Stimulated activated CD4-positive, alpha-beta T cell treated with anti-CD3 and anti-CD28 coated beads, Interleukin-1b, Interleukin-23, amount 100 ng/mL, for 4 hours (primary cell): ENCODE data around the gene PERM1.

Experiments
- DNase-seq, 2 donors: peaks; one replicate each; pipeline ENCODE4 v3.0.0-alpha.2; 2020; ENCODE audit warnings: low read depth in 2 of 2

Gene PERM1

DNA sequence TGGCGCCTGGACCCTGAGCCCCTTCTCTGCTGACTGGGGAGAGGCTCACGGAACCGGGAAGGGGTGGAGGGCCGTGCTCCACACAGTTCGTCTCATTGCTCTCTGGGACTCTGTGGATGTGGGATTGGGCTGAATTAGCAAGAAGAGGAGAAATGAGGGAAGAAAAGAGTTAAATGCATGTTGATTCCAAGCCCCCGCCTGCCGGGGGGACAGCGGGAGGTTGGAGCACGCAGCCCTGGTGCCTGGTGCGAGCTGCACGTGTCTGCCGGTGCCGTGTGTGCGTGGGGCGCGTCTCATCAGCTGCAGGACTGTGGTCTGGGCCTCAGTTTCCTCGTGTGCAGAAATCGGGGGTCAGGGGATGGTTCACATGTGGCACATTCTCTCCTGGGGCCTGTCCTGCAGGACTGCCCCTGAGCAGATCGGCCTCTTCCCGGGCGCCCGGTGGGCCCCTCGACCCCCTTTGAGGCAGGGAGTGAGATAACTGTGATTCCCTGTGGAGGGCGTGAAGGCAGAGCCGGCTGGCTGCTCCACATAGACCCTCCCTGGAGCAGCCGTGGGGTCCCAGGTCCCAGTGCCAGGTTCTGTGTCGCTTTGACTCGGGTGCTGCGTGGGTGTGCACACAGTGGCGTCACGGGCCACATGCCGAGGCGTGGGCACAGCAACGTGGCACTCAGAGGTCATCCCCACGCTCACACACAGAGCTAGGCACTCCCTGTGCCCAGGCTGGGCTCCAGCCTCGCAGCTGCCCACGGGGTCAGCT lies 46.7 kb downstream of the PERM1 start:
- DNase-seq: no peak

DNA sequence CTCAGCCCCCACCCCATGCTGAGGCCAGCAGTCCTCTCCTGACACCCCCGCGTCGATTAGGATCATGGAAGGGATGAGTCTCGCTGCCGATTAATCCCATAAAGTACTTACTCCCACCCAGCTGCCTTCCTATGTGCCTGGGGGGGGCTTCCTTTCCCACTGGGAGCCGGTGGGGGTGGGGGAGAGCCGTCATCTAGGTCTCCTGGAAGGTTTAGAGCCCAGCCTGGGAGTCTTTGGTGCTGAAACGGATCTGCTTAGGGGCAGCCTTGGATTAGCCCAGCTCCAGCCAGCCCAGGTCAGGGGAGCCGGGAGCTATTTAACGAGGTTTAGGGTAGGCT lies 48.3 kb downstream of the PERM1 start:
- no peak for DNase-seq

DNA sequence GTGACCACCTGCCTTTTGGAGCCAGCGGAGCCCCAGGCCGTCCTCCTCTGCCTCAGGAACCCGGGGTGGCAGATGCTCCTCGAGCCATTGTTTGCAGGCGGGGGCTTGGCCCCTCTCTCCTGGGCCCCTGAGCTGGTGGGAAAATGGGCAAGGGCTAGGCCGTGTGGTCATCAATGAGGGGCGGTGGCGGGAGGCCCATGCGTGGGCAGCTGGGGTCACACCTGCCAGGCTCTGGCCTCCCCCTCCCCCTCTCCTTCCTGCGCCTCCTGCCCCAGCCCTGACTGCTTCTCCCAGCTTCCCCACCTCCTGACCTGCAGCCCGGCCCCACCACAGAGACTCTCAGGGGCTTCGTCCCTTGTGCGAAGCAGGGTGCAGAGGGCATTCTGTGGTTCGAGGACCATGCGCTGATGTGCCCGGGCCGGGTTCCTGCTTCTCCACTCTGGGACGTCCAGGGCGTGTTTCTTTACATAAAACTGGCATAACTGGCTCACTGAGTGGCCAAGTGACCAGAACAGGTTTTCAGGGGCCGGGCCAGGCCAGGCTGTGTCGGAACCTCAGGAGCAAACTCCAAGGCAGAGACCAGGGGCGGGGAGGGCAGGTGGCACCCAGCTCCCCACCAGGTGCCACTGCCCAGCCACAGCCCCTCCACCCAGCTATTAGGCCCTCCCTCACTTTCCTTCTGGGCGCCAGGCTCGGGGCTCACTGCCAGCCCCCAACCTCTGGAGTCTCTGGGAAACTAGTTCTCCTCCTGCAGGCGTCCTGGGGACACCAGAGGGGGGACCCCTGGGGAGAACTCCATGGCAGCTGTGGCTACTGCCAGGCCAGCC lies 48.9 kb downstream of the PERM1 start:
- no peak for DNase-seq

DNA sequence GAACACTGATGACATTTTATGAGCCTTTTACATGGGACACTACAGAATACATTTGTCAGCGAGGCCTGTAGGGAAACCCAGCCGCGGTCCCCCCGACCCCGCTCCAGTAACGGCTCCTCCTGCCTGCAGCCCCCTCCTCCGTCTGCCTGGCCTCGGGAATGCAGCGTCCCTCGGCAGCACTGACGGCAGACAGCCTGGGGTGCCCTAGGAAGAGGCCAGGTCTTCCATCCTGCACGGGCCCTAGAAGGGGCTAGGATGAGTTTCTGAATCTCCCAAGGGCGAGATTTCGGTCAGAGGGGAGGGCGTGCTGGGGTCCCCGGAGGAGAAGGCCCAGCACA lies 49.8 kb downstream of the PERM1 start:
- no peak for DNase-seq

DNA sequence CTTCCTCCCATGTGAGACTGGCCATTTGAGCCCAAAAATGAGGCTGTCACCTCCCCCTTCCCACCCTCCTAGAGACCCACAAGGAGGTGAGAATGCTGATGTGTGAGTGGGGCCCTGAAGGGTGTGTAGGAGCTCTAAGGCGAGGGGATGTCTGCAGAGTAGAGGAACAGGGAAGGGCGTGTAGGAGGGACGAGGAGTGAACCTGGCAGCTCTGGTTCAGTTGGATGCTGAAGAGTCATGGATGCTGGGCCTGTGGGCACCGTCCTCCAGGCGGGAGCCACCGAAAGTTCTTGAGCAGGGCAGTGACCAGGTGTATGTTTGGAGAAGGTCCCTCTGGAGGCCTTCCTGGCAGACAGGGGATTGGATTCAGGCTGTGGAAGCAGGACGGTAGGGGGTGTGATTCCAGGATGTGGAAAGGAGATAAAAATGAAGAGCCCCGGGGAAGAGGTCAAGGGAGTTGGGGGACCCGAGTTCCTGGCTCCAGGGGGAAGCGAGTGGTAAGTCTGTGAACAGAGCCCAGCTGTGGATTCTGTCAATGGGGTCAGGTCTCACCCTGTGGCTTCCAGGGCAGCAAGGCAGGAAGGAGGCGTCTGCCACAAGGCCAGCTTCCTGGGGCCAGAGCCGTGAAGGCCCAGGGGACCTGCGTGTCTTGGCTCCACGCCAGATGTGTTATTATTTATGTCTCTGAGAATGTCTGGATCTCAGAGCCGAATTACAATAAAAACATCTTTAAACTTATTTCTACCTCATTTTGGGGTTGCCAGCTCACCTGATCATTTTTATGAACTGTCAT lies 50.3 kb downstream of the PERM1 start:
- DNase-seq: no peak

DNA sequence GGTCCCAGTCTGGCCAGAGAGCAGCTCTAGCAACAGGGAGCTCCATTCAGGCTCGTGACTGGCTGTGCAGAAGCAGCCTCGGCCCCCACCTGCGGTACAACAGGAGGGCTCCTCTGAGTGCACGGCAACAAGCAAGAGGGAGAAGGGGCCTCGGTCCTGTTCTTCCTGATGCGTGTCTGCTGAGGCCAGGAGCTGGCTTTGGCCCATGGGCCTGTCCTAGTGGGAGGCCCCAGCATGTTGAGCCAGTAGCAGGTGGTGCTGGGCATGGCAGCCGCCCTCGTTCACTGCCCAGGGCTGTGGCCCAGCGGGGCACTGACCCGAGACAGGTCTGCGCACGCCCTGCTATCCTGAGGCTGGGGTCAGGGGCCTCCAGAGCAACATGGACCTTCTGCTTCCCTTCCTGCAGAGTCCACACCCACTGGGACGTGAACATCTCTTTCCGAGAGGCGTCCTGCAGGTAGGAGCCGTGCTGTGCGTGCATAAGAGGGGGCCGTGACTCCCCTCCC lies 51.2 kb downstream of the PERM1 start:
- DNase-seq: no peak

DNA sequence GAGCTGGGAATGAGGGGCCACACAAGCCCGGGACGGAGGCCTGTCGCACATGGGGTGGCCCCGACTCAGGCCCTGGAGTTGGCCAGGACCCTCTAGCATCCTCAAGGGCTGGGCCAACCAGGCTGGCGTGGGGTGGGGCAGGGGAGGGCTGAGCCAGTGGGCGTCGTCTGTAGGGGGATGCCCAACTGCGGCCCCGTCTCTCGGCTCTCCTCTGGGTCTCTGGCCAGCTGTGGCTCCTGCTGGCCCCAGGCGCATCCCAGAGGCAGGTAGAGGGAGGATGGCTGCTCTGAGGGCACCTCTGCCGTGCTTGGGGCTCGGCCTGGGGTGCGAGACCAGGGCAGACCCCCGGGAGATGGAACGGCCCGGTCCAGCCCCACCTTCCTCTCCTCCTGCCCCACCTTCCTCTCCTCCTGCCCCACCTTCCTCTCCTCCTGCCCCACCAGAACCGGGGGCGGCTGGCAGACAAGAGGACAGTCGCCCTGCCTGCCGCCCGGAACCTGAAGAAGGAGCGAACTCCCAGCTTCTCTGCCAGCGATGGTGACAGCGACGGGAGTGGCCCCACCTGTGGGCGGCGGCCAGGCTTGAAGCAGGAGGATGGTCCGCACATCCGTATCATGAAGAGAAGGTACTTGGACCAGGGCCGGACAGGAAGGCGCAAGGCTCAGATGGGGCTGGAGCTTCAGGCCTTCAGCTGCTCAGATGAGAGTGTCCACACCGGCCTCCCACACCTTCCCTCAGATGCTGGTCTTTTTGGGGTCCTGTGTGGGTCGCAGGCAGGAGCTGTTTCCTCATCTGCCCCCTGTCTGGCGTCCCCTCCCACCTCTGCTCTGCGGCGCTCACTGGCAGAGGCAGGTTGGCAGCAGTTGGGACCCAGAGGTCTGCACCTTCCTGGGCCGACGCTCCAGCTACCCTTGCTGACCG lies 51.9 kb downstream of the PERM1 start:
- DNase-seq: no peak

DNA sequence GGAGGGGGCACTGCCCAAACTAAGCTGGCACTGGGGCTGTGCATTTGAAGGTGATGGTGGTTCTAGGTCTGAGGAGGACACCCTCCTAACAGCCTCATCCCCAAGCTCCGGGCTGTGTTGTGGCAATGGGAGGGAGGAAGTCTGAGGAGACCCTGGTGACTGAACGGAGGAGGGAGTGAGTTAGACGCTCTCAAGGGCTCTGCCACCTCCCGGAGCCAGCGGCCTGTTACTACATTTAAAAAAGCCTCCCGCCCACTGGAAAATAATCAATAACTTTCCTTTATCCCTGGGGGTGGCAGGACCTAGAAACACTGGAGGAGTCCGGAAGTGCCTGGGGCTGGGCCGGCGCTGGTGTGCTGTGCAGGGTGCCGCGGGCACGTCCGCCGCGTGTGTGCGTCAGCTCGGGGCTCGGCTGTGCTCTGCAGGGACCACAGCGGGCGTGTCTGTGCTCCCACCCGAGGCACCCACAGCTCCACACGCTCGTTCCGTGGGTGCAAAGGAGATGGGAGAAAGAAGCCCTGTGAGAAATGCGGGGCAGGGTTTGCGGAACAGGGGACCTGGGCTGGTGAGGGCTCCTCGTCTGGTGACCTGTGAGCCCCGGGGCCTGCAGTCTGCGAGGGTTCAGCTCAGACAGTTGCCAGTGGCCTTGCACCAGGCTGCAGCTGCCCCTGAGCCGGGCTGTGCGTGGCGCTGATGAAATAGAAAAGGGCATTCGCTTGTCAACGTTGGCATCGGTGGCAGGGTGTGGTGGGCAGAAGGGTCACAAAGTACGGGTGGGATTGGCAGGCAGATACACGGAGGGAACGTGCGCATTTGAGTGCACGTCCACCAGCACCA lies 52.9 kb downstream of the PERM1 start:
- no peak for DNase-seq

DNA sequence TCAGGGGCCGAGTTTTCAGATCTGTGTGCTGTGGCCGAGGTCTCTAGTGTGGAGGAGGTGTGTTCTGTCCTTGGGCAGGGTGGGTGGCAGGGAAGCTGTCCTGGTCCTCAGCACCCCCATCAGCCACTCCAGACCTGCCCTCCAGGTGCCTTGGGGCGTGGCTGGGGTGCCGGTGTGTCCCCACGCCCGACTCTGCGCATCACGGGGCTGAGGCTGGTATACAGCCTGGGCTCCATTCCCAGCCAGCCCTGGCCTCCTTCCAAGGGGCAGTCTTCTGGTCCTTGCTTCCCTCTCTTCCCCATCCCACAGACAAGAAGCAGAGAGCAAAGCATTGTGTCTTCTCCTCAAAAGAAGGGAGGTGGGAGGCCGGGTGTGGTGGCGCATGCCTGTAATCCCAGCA lies 54.1 kb downstream of the PERM1 start:
- no peak for DNase-seq

DNA sequence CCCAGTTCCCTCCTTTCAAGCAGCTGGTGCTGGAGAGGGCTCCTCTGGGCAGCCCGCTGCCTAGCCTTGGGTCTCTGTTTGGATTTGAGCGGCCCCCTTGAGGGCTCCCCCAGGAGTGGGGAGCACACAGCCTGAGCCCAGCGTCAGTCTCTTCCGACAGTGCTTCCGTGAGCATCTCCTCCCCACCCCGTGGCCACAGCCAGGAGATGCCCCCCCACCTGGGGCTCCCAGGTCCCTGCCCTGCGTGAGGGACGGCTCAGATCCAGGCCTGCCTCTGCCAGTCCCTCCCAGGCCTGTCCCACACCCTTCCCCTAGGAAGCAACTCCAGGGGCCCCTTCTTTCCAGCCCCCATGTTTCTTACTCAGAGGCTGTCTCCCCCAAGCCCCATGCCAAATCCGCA lies 54.7 kb downstream of the PERM1 start:
- DNase-seq: no peak

DNA sequence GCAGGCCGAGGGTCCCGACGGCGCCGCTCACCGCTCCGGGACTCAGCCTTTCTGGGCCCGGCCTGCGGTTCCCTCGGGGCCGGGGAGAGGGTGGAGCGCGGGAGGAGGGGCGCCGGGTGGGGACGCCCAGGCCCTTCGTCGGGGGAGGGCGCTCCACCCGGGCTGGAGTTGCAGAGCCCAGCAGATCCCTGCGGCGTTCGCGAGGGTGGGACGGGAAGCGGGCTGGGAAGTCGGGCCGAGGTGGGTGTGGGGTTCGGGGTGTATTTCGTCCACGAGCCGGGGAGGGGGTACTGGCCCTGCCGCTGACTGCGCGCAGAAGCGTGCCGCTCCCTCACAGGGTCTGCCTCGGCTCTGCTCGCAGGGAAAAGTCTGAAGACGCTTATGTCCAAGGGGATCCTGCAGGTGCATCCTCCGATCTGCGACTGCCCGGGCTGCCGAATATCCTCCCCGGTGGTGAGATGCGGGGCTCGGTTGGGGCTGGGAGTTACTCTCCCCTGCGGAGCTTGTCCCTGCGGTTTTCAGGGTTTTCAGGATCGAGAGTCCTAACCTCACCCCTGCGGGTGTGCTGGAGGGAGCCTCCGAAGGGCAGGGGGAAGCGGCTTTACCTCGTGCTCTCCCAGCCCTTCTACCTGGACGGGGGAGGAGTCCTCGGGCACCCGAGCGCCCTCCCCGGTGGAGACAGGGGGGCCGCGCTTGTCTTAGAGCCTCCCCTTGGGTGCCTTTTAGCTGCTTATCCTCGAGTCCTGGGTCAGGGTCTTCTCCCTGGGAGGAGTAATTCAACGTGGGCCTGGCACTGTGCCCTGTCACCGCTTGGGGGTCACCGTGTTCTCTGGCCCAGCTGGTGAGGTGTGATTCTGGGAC lies 56.1 kb downstream of the PERM1 start:
- DNase-seq: no peak
